SU-DHL-6 (cell line): Measurements from ENCODE around the gene ABHD17B.

ENCODE experiments used
- H2AFZ ChIP-seq: fragments of 200-600 bp; sonication (generic); 2 replicates; pipeline ENCODE4 v1.6.1; 2014; ENCODE audit warnings: low read depth, mild to moderate bottlenecking, moderate library complexity, mixed read lengths, antibody characterized with exemption, low read length; ENCODE audit not compliant: severe bottlenecking
- H3F3A ChIP-seq: fragments of 200-600 bp; shearing (Covaris generic); 2 replicates; pipeline ENCODE4 v1.6.0; 2016; ENCODE audit warnings: antibody characterized with exemption, mild to moderate bottlenecking; ENCODE audit not compliant: insufficient read depth
- H3K27ac ChIP-seq: fragments of 200-600 bp; sonication (generic); 2 replicates; pipeline ENCODE4 v1.5.1; 2016; ENCODE audit warnings: low read depth, mild to moderate bottlenecking, low read length, moderate library complexity, mixed read lengths
- H3K27me3 ChIP-seq: fragments of 200-600 bp; sonication (generic), shearing (Covaris generic); 2 replicates; pipeline ENCODE4 v1.6.0; 2014; ENCODE audit warnings: mild to moderate bottlenecking, low read length
- H3K36me3 ChIP-seq: fragments of 200-600 bp; sonication (generic); 2 replicates; pipeline ENCODE4 v1.6.1; 2014; ENCODE audit warnings: mild to moderate bottlenecking, low read length, mixed read lengths
- H3K4me2 ChIP-seq: fragments of 300-600, 200-600 bp; shearing (Covaris generic), sonication (generic); 2 replicates; pipeline ENCODE4 v1.6.0; 2014; ENCODE audit warnings: low read length, low read depth, mild to moderate bottlenecking; ENCODE audit not compliant: poor library complexity, severe bottlenecking
- H3K4me3 ChIP-seq: fragments of 200-600 bp; sonication (generic); 2 replicates; pipeline ENCODE4 v1.5.1; 2014; ENCODE audit warnings: antibody characterized with exemption, low read length, mild to moderate bottlenecking, mixed read lengths; ENCODE audit not compliant: insufficient read depth, poor library complexity, severe bottlenecking
- H3K79me2 ChIP-seq: fragments of 200-600 bp; sonication (generic); 2 replicates; pipeline ENCODE4 v1.6.1; 2014; ENCODE audit warnings: mild to moderate bottlenecking, low read length, moderate library complexity; ENCODE audit not compliant: insufficient read depth
- H3K9ac ChIP-seq: fragments of 200-600 bp; sonication (generic); 2 replicates; pipeline ENCODE4 v1.7.0; 2014; ENCODE audit warnings: mild to moderate bottlenecking, low read length
- H3K9me2 ChIP-seq: fragments of 200-600 bp; sonication (generic); replicated peaks from 2 replicates; pipeline ENCODE4 v1.6.1; 2014; ENCODE audit warnings: low read length; ENCODE audit not compliant: insufficient read depth
- H3K9me3 ChIP-seq: fragments of 200-600 bp; sonication (generic); 2 replicates; pipeline ENCODE4 v1.6.1; 2014; ENCODE audit warnings: low read length, mixed read lengths; ENCODE audit not compliant: insufficient read depth
- H4K20me1 ChIP-seq: fragments of 200-600 bp; sonication (generic); 2 replicates; pipeline ENCODE4 v1.6.1; 2014; ENCODE audit warnings: low read depth, mild to moderate bottlenecking, antibody characterized with exemption, low read length, moderate library complexity, mixed read lengths
- CTCF ChIP-seq: fragments of 200-600 bp; sonication (generic); IDR thresholded peaks from one replicate; pipeline ENCODE4 v1.5.1; 2017; ENCODE audit warnings: antibody characterized with exemption, mild to moderate bottlenecking, low read length, moderate library complexity; ENCODE audit not compliant: insufficient read depth, poor library complexity, severe bottlenecking
- EZH2phosphoT487 ChIP-seq: fragments of 200-600 bp; sonication (generic), shearing (Covaris generic); conservative IDR thresholded peaks from 2 replicates; pipeline ENCODE4 v1.6.1; 2018; ENCODE audit warnings: mild to moderate bottlenecking, antibody characterized with exemption, low read length, moderate library complexity, mixed read lengths

ABHD17B gene

GRCh38 chr9:71911908-71912335 lies 929 bp upstream of the ABHD17B start:
- H3K36me3 ChIP-seq: no peaks in the 10 kb centered on the region
- H4K20me1 ChIP-seq: peaks cover 20% of the 10 kb centered on the region
- H3K9ac ChIP-seq: peak overlapping the region; percentile 73
- peak overlapping the region; percentile 85 for H3K4me3 ChIP-seq
- H3K4me2 ChIP-seq: peak overlapping the region; percentile 89
- H3K9me2 ChIP-seq: no peaks in the 10 kb centered on the region
- H3F3A ChIP-seq: no peaks in the 10 kb centered on the region
- H3K27me3 ChIP-seq: no peaks in the 10 kb centered on the region
- H3K9me3 ChIP-seq: no peaks in the 10 kb centered on the region
- TF ChIP-seq EZH2phosphoT487 (no peak), CTCF (no peak)
- peak overlapping the region; percentile 73 for H3K27ac ChIP-seq
- peak overlapping the region; percentile 72 for H2AFZ ChIP-seq
- H3K79me2 ChIP-seq: peaks cover 88% of the 10 kb centered on the region

- peak overlapping the region; percentile 86 for H3K4me3 ChIP-seq
- no peaks in the 10 kb centered on the region for H3K9me3 ChIP-seq
- H3K36me3 ChIP-seq: no peaks in the 10 kb centered on the region
- TF ChIP-seq EZH2phosphoT487: no peak
- TF ChIP-seq CTCF: no peak
- peak overlapping the region; percentile 75 for H2AFZ ChIP-seq
- no peaks in the 10 kb centered on the region for H3K9me2 ChIP-seq
- peak overlapping the region; percentile 87 for H3K4me2 ChIP-seq
- H3K79me2 ChIP-seq: peaks cover 85% of the 10 kb centered on the region
- no peaks in the 10 kb centered on the region for H3F3A ChIP-seq
- H4K20me1 ChIP-seq: peaks cover 19% of the 10 kb centered on the region
- H3K27me3 ChIP-seq: no peaks in the 10 kb centered on the region
- peak overlapping the region; percentile 62 for H3K27ac ChIP-seq
- peak overlapping the region; percentile 94 for H3K9ac ChIP-seq
Observed at GRCh38 chr9:71910650-71911060, 338 bp downstream of the ABHD17B start.

GRCh38 chr9:71909887-71910649 lies 925 bp downstream of the ABHD17B start:
- TF ChIP-seq CTCF (no peak), EZH2phosphoT487 (no peak)
- no peaks in the 10 kb centered on the region for H3K9me3 ChIP-seq
- H4K20me1 ChIP-seq: peaks cover 17% of the 10 kb centered on the region
- peak overlapping the region; percentile 94 for H3K9ac ChIP-seq
- peak overlapping the region; percentile 75 for H2AFZ ChIP-seq
- H3K9me2 ChIP-seq: no peaks in the 10 kb centered on the region
- no peaks in the 10 kb centered on the region for H3K27me3 ChIP-seq
- peaks cover 86% of the 10 kb centered on the region for H3K79me2 ChIP-seq
- H3K4me2 ChIP-seq: peak overlapping the region; percentile 87
- H3F3A ChIP-seq: no peaks in the 10 kb centered on the region
- no peaks in the 10 kb centered on the region for H3K36me3 ChIP-seq
- peak overlapping the region; percentile 62 for H3K27ac ChIP-seq
- peak overlapping the region; percentile 86 for H3K4me3 ChIP-seq
